HEK293 (cell line): Measurements from ENCODE around the gene DGKQ.

Source experiments
- CTCF ChIA-PET: fragments of 350-600 bp; formaldehyde crosslinking; extraction: SDS; loops from one replicate; lab custom pipeline; 2021; ENCODE audit warnings: antibody characterized with exemption; lab: Yijun Ruan, JAX
- POLR2A ChIA-PET: fragments of 300-600 bp; formaldehyde crosslinking; extraction: SDS; loops from one replicate; lab custom pipeline; 2020; ENCODE audit warnings: antibody characterized with exemption, inconsistent platforms; lab: Yijun Ruan, JAX
- H3K27ac ChIP-seq: fragments of 200-500 bp; sonication (Bioruptor generic); 2 replicates; pipeline ENCODE4 v1.5.1; 2014; ENCODE audit warnings: low read depth, low read length, control low read depth, inconsistent platforms; ENCODE audit errors: extremely low read depth
- H3K36me3 ChIP-seq, 2 experiments: fragments of 200-500 bp in 1 of 2; sonication (Bioruptor generic) in 1 of 2; 1 replicate in 1 of 2; 2 replicates in 1 of 2; pipeline ENCODE4 v1.5.1; 2014 to 2017; ENCODE audit warnings: inconsistent platforms in 2 of 2, low read length in 2 of 2; ENCODE audit not compliant: control insufficient read depth in 2 of 2, insufficient read depth in 1 of 2
- H3K4me1 ChIP-seq: fragments of 200-500 bp; sonication (Bioruptor generic); 2 replicates; pipeline ENCODE4 v1.5.1; 2014; ENCODE audit warnings: mild to moderate bottlenecking, low read length, inconsistent platforms; ENCODE audit not compliant: control insufficient read depth, insufficient read depth
- H3K4me3 ChIP-seq: 2 replicates; pipeline ENCODE4 v1.5.1; 2011; ENCODE audit warnings: low read depth, mild to moderate bottlenecking, control low read depth, low read length, moderate library complexity
- H3K9me3 ChIP-seq: fragments of 200-500 bp; sonication (Bioruptor generic); 2 replicates; pipeline ENCODE4 v1.5.1; 2014; ENCODE audit warnings: low read depth, low read length, inconsistent platforms; ENCODE audit not compliant: control insufficient read depth, insufficient read depth
- MZF1 ChIP-seq: fragments of 450-650 bp; formaldehyde crosslinking; IDR thresholded peaks from 2 replicates; pipeline ENCODE4 v1.5.1; 2017; ENCODE audit warnings: missing biosample characterization, missing genetic modification characterization, borderline replicate concordance
- OSR2 ChIP-seq: fragments of 450-650 bp; formaldehyde crosslinking; IDR thresholded peaks from 2 replicates; pipeline ENCODE4 v1.5.1; 2016; ENCODE audit warnings: missing biosample characterization, missing genetic modification characterization
- REPIN1 ChIP-seq: fragments of 450-650 bp; formaldehyde crosslinking; IDR thresholded peaks from 2 replicates; pipeline ENCODE4 v1.5.1; 2017; ENCODE audit warnings: missing biosample characterization, missing genetic modification characterization, low read depth
- REST ChIP-seq: fragments of 450-650 bp; formaldehyde crosslinking; IDR thresholded peaks from 2 replicates; pipeline ENCODE4 v1.5.1; 2016; ENCODE audit warnings: missing biosample characterization, missing genetic modification characterization
- ZNF148 ChIP-seq: fragments of 450-650 bp; formaldehyde crosslinking; IDR thresholded peaks from 2 replicates; pipeline ENCODE4 v1.5.0; 2017; ENCODE audit warnings: missing biosample characterization, missing genetic modification characterization, borderline replicate concordance
- ZNF202 ChIP-seq: fragments of 450-650 bp; formaldehyde crosslinking; IDR thresholded peaks from 2 replicates; pipeline ENCODE4 v1.5.1; 2016; ENCODE audit warnings: missing biosample characterization, missing genetic modification characterization, borderline replicate concordance
- ZNF223 ChIP-seq: fragments of 450-650 bp; formaldehyde crosslinking; IDR thresholded peaks from 2 replicates; pipeline ENCODE4 v1.5.1; 2016; ENCODE audit warnings: missing biosample characterization, missing genetic modification characterization
- ZNF292 ChIP-seq: fragments of 450-650 bp; formaldehyde crosslinking; IDR thresholded peaks from 2 replicates; pipeline ENCODE4 v1.5.1; 2016; ENCODE audit warnings: low read depth, missing biosample characterization, missing genetic modification characterization, borderline replicate concordance
- ZNF530 ChIP-seq: fragments of 450-650 bp; formaldehyde crosslinking; IDR thresholded peaks from 2 replicates; pipeline ENCODE4 v1.5.1; 2016; ENCODE audit warnings: low read depth, missing biosample characterization, missing genetic modification characterization
- ZNF548 ChIP-seq: fragments of 450-650 bp; formaldehyde crosslinking; IDR thresholded peaks from 2 replicates; pipeline ENCODE4 v1.5.1; 2016; ENCODE audit warnings: missing biosample characterization, missing genetic modification characterization
- ZNF624 ChIP-seq: fragments of 450-650 bp; formaldehyde crosslinking; IDR thresholded peaks from 2 replicates; pipeline ENCODE4 v1.5.1; 2017; ENCODE audit warnings: missing biosample characterization, missing genetic modification characterization
- ZNF768 ChIP-seq: fragments of 450-650 bp; formaldehyde crosslinking; IDR thresholded peaks from 2 replicates; pipeline ENCODE4 v1.5.1; 2018; ENCODE audit warnings: missing biosample characterization, mild to moderate bottlenecking, missing genetic modification characterization
- ZNF843 ChIP-seq: fragments of 450-650 bp; formaldehyde crosslinking; IDR thresholded peaks from 2 replicates; pipeline ENCODE4 v1.5.1; 2016; ENCODE audit warnings: missing biosample characterization, missing genetic modification characterization
- ZSCAN5A ChIP-seq: fragments of 450-650 bp; formaldehyde crosslinking; IDR thresholded peaks from 2 replicates; pipeline ENCODE4 v1.5.1; 2016; ENCODE audit warnings: missing biosample characterization, missing genetic modification characterization
- TF ChIP-seq, protein P1 (sequence below): fragments of 450-650 bp; formaldehyde crosslinking; IDR thresholded peaks from 2 replicates; pipeline ENCODE4 v1.5.1; 2016; ENCODE audit warnings: missing biosample characterization, missing genetic modification characterization, borderline replicate concordance

DGKQ gene, protein sequence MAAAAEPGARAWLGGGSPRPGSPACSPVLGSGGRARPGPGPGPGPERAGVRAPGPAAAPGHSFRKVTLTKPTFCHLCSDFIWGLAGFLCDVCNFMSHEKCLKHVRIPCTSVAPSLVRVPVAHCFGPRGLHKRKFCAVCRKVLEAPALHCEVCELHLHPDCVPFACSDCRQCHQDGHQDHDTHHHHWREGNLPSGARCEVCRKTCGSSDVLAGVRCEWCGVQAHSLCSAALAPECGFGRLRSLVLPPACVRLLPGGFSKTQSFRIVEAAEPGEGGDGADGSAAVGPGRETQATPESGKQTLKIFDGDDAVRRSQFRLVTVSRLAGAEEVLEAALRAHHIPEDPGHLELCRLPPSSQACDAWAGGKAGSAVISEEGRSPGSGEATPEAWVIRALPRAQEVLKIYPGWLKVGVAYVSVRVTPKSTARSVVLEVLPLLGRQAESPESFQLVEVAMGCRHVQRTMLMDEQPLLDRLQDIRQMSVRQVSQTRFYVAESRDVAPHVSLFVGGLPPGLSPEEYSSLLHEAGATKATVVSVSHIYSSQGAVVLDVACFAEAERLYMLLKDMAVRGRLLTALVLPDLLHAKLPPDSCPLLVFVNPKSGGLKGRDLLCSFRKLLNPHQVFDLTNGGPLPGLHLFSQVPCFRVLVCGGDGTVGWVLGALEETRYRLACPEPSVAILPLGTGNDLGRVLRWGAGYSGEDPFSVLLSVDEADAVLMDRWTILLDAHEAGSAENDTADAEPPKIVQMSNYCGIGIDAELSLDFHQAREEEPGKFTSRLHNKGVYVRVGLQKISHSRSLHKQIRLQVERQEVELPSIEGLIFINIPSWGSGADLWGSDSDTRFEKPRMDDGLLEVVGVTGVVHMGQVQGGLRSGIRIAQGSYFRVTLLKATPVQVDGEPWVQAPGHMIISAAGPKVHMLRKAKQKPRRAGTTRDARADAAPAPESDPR

DNA sequence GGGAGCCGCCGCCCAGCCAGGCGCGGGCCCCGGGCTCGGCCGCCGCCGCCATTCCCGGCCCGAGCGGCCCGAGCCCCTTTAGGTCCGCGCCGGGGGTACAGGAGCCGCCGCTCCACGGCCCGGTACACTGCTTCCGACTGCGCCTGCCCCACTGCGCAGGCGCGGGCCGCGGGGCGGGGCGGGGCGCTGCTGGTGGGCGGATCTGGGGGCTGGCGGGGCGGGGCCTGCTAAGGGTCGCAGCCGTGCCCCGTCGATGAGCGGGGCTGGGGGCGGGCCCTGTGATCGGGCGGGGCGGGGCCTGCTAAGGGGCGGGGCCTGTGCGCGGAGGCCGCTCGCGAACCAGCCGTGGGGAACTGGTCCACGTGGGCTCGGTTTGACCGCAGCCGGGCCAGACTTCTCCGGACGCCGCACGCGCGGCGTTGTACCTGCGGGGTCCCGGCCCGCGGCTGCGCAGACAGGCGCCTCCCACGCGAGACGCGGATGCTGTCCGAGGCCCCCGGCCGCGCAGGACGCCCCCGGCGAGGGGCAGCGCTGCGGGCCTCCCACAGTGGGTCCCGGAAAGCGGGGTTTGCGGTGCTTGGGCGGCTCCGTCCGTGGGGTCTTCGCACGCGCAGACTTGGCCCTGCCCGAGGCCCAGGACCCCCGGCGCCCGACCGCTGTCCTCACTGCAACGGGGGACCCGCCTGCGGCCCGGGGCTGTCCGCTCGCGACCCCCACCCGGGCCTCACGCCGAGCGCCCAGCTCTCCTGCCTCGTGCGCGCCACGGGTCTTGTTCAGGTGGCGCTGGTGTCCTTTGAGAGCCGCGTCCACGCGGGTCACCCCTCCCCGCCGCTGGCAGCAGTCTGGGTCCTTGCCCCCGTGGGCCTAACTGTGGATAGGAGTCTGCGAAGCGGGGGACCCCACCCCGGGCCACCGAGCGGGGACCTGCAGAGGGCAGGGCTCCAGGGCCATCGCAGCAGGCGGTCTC is at the start of gene DGKQ:
Gene DGKQ (minus strand): TSS at position 139 of the 967 bp plus-strand sequence. CDS start 87 bp downstream, at position 52.
- H3K36me3 ChIP-seq, result no peaks in the 10 kb centered on the region
- no peaks in the 10 kb centered on the region for H3K9me3 ChIP-seq
- H3K4me1 ChIP-seq, result no peaks in the 10 kb centered on the region
- H3K27ac ChIP-seq, result no peak within 1 kb of the TSS; the same call in 1 of the 2 replicates
- POLR2A ChIA-PET, result no interaction called here
- peak within 1 kb of the TSS; percentile 65 for H3K4me3 ChIP-seq
- CTCF ChIA-PET, result interaction anchor here (1.2 kb wide), 1 partner anchor 14 kb away, joined by 5 read pairs; the partner anchor contains the start of gene IDUA
- no peak for TF ChIP-seq ZNF292 (tag by site-specific recombination)
- TF ChIP-seq REPIN1 (tag by site-specific recombination), result no peak
- no peak for TF ChIP-seq ZNF223 (tag by site-specific recombination)
- TF ChIP-seq MZF1 (tag by site-specific recombination), result no peak
- no peak for TF ChIP-seq ZNF548 (tag by site-specific recombination)
- TF ChIP-seq ZNF202 (tag by site-specific recombination), result no peak
- no peak for TF ChIP-seq ZNF148 (tag by site-specific recombination)
- TF ChIP-seq, protein P1, sequence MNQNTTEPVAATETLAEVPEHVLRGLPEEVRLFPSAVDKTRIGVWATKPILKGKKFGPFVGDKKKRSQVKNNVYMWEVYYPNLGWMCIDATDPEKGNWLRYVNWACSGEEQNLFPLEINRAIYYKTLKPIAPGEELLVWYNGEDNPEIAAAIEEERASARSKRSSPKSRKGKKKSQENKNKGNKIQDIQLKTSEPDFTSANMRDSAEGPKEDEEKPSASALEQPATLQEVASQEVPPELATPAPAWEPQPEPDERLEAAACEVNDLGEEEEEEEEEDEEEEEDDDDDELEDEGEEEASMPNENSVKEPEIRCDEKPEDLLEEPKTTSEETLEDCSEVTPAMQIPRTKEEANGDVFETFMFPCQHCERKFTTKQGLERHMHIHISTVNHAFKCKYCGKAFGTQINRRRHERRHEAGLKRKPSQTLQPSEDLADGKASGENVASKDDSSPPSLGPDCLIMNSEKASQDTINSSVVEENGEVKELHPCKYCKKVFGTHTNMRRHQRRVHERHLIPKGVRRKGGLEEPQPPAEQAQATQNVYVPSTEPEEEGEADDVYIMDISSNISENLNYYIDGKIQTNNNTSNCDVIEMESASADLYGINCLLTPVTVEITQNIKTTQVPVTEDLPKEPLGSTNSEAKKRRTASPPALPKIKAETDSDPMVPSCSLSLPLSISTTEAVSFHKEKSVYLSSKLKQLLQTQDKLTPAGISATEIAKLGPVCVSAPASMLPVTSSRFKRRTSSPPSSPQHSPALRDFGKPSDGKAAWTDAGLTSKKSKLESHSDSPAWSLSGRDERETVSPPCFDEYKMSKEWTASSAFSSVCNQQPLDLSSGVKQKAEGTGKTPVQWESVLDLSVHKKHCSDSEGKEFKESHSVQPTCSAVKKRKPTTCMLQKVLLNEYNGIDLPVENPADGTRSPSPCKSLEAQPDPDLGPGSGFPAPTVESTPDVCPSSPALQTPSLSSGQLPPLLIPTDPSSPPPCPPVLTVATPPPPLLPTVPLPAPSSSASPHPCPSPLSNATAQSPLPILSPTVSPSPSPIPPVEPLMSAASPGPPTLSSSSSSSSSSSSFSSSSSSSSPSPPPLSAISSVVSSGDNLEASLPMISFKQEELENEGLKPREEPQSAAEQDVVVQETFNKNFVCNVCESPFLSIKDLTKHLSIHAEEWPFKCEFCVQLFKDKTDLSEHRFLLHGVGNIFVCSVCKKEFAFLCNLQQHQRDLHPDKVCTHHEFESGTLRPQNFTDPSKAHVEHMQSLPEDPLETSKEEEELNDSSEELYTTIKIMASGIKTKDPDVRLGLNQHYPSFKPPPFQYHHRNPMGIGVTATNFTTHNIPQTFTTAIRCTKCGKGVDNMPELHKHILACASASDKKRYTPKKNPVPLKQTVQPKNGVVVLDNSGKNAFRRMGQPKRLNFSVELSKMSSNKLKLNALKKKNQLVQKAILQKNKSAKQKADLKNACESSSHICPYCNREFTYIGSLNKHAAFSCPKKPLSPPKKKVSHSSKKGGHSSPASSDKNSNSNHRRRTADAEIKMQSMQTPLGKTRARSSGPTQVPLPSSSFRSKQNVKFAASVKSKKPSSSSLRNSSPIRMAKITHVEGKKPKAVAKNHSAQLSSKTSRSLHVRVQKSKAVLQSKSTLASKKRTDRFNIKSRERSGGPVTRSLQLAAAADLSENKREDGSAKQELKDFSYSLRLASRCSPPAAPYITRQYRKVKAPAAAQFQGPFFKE (tag by site-specific recombination), result no peak
- no peak for TF ChIP-seq REST (tag by site-specific recombination)
- TF ChIP-seq ZNF843 (tag by site-specific recombination), result no peak
- no peak for TF ChIP-seq ZNF768 (tag by site-specific recombination)
- TF ChIP-seq ZNF530 (tag by site-specific recombination), result no peak
- no peak for TF ChIP-seq OSR2
- TF ChIP-seq ZSCAN5A (tag by site-specific recombination), result no peak
- no peak for TF ChIP-seq ZNF624 (tag by site-specific recombination)
